Stomach (tissue), 9 donors: Measurements from ENCODE around the gene NOS2. TPM values are rescaled to one million over a fixed set of nuclear protein-coding genes. Genes with fewer than 3 reads are reported as not detected.
"Not testable (repeated sequence)": the region's sequence is repeated elsewhere in the genome, so short reads cannot be mapped to it uniquely, and the experiment has no call there.

Source experiments
- DNase-seq, 2 donors: peaks; one replicate each; pipeline versions ENCODE4 v3.0.0 to v3.0.0-alpha.2; 2013 to 2019
- H3K27ac ChIP-seq, 5 donors: fragments of 200-600 bp in 4 of 5; sonication (generic) in 4 of 5; one replicate each; pipeline ENCODE4 v1.5.1; 2013 to 2019; ENCODE audit warnings: mild to moderate bottlenecking in 1 of 5, moderate library complexity in 1 of 5
- H3K27me3 ChIP-seq, 3 donors: fragments of 200-600 bp; sonication (generic); one replicate each; pipeline ENCODE4 v1.5.1; 2017 to 2019; ENCODE audit warnings: mixed run types in 1 of 3
- H3K36me3 ChIP-seq, 4 donors: fragments of 200-600 bp; sonication (generic); 1 replicate in 3 of 4; 2 replicates in 1 of 4; pipeline ENCODE4 v1.5.1; 2016 to 2019
- H3K4me1 ChIP-seq, 4 donors: fragments of 200-600 bp; sonication (generic); one replicate each; pipeline ENCODE4 v1.5.1; 2016 to 2019
- H3K4me3 ChIP-seq, 4 donors: fragments of 200-600 bp; sonication (generic) in 3 of 4; one replicate each; pipeline ENCODE4 v1.5.1; 2016 to 2019; ENCODE audit warnings: mild to moderate bottlenecking in 1 of 4
- H3K9me3 ChIP-seq, 4 donors: fragments of 200-600 bp; sonication (generic); one replicate each; pipeline ENCODE4 v1.5.1; 2016 to 2019
- EP300 ChIP-seq: sonication (generic); formaldehyde crosslinking; IDR thresholded peaks from one replicate; pipeline ENCODE4 v1.6.1; 2017; ENCODE audit warnings: antibody characterized with exemption
- POLR2A ChIP-seq, 4 donors: fragments of 450-650 bp; IDR thresholded peaks; one replicate each; pipeline ENCODE4 v1.6.1; 2016; ENCODE audit warnings: antibody characterized with exemption in 4 of 4, control low read depth in 2 of 4, mild to moderate bottlenecking in 1 of 4, moderate library complexity in 1 of 4
- POLR2AphosphoS5 ChIP-seq, 3 donors: sonication (generic); formaldehyde crosslinking; IDR thresholded peaks; one replicate each; pipeline ENCODE4 v1.6.1; 2016; ENCODE audit warnings: antibody characterized with exemption in 3 of 3
- WGBS, 5 donors: extraction: QIAGEN DNeasy Blood & Tissue Kit in 3 of 5; methylation state at CpG; one replicate each; pipeline versions ENCODE4 v1.1.5 to v1.1.7; 2013 to 2018; 5-methylcytosine and 5-hydroxymethylcytosine counted together
- intact Hi-C: fragments of 100-400 bp; cut with DNase I; formaldehyde crosslinking; loops from one replicate; pipeline ENCODE4 v1.15.1; 2023; ENCODE audit warnings: low total_unique reads
- polyA plus RNA-seq, 3 donors: library from polyadenylated mRNA; stranded (reverse); fragments of 200-250 nt; gene quantifications; one replicate each; pipeline ENCODE4 v1.2.3, GENCODE V29; 2013
- total RNA-seq, 5 donors: library from RNA; depleted of rRNA; stranded (reverse); fragments of >200 nt; gene quantifications; one replicate each; pipeline versions ENCODE4 v1.1.0 to v1.2.3, GENCODE V29; 2014 to 2016
- TF ChIP-seq, protein P1 (sequence below), 7 experiments: fragments of 450-650 bp in 4 of 7; fragments of 200-600 bp in 3 of 7; sonication (generic) in 3 of 7; IDR thresholded peaks; one replicate each; pipeline ENCODE4 v1.5.1; 2016 to 2019; ENCODE audit warnings: antibody characterized with exemption in 7 of 7, control low read depth in 2 of 7, mild to moderate bottlenecking in 1 of 7
- donor health status: healthy with polysubstance abuse.
- donor health status: Bipolar disorder and iron deficiency.
- donor health status: healthy.

NOS2 gene
- total and polyA plus RNA-seq, 8 donors, result 0.18 to 0.87 (median 0.20) TPM; not detected in 5

DNA sequence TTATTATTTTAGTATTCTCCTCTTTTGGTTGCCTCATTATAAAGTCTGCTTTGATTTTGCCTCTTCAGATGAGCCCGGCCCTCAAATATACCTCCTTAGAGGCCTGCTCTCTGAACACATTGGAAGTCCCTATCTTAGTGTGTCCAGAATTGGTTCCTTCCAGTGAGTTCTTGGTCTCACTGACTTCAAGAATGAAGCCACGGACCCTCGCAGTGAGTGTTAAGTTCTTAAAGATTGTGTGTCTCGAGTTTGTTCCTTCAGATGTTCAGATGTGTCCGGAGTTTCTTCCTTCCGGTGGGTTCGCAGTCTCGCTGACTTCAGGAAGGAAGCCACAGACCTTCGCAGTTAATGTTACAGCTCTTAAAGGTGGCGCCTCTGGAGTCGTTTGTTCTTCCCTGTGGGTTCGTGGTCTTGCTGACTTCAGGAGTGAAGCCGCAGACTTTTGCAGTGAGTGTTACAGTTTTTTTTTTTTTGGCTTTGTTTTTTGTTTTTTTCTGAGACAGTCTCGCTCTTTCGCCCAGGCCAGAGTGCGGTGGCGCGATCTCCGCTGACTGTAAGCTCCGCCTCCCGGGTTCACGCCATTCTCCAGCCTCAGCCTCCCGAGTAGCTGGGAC lies 45.8 kb upstream of the NOS2 start:
- DNase-seq, result peak in 1 of 2 donors; percentile 20
- H3K9me3 ChIP-seq, result no peaks in the 10 kb centered on the region
- intact Hi-C loops, result no loop called here
- H3K27me3 ChIP-seq, result no peaks in the 10 kb centered on the region
- peaks cover 0 to 11% (median 0%) of the 10 kb centered on the region in 4 donors for H3K4me1 ChIP-seq
- H3K36me3 ChIP-seq, result no peaks in the 10 kb centered on the region
- no peak overlapping the region for H3K27ac ChIP-seq
- TF ChIP-seq, protein P1, sequence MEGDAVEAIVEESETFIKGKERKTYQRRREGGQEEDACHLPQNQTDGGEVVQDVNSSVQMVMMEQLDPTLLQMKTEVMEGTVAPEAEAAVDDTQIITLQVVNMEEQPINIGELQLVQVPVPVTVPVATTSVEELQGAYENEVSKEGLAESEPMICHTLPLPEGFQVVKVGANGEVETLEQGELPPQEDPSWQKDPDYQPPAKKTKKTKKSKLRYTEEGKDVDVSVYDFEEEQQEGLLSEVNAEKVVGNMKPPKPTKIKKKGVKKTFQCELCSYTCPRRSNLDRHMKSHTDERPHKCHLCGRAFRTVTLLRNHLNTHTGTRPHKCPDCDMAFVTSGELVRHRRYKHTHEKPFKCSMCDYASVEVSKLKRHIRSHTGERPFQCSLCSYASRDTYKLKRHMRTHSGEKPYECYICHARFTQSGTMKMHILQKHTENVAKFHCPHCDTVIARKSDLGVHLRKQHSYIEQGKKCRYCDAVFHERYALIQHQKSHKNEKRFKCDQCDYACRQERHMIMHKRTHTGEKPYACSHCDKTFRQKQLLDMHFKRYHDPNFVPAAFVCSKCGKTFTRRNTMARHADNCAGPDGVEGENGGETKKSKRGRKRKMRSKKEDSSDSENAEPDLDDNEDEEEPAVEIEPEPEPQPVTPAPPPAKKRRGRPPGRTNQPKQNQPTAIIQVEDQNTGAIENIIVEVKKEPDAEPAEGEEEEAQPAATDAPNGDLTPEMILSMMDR (IDR thresholded peaks at IDR 0.05), result no peak
- TF ChIP-seq POLR2A (IDR thresholded peaks at IDR 0.05), result no peak
- TF ChIP-seq EP300, result no peak
- no peak for TF ChIP-seq POLR2AphosphoS5 (IDR thresholded peaks at IDR 0.05)
- 63 to 81% (median 75%) methylated on average over 23 of the region's 23 CpGs for WGBS, 5 donors
- H3K4me3 ChIP-seq, result no peak overlapping the region

DNA sequence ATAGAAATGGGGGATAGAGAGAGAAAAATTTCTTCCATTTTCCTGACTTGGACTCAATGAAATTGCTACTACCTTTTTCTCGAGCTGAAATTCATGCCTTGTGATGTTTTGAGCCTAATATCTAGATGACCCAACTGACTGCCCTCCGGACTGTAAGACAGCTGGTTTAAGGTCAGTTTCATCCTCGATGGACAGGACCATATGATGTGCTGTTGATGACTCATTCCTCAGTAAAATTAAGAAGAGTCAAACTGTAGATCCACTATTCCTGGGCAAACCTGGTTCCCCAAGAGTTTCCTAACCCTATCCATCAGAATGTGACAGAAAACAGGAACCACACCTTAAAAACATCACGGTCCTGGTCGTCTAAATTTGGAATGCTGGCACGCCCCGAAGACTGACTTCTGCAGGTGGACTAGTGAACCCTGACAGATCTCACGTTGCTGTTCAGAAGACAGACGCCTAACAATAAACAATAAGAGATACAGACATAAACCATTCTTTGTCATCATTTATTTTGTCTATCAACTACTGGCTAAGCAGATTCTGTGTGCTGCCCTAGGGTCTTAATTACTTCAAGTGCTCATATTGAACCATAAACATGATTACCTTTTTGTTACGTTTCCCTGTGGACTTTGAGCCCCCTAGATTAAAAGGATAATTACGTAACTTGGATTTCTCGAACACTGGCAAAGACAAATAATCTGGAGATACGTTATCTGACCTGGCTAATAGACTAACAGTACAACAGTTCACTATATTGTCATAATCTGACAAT lies 45.1 kb upstream of the NOS2 start:
- H3K9me3 ChIP-seq, result no peaks in the 10 kb centered on the region
- intact Hi-C loops, result no loop called here
- 29 to 44% (median 35%) methylated on average over 13 of the region's 13 CpGs for WGBS, 5 donors
- peaks cover 0 to 11% (median 0%) of the 10 kb centered on the region in 4 donors for H3K4me1 ChIP-seq
- TF ChIP-seq POLR2AphosphoS5 (IDR thresholded peaks at IDR 0.05), result no peak
- TF ChIP-seq EP300, result no peak
- TF ChIP-seq, protein P1 (IDR thresholded peaks at IDR 0.05), result no peak
- TF ChIP-seq POLR2A (IDR thresholded peaks at IDR 0.05), result no peak
- no peak overlapping the region for H3K4me3 ChIP-seq
- peak in 1 of 2 donors; percentile 23 for DNase-seq
- H3K27ac ChIP-seq, result no peak overlapping the region
- no peaks in the 10 kb centered on the region for H3K36me3 ChIP-seq
- H3K27me3 ChIP-seq, result no peaks in the 10 kb centered on the region

DNA sequence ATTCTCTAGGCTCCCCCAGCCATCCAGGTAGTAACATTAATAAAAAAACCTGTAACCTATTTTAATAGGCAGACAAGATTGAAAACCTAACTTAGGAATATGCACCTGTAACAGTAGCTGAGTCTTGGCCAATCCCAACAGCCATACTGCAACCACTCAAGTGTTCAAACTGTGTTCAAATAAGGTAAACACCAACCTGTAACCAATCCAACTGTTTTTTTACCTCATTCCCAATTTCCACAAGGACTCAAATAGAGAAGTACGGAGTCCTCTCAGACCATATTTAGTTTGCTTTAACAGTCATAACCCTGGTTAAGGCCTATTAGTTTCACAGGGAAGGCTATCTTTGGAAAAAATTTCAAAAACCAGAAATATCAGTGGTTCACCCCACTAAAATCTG lies 40.4 kb upstream of the NOS2 start:
- Histone ChIP-seq H3K9me3 (no peaks in the 10 kb centered on the region), H3K36me3 (no peaks in the 10 kb centered on the region), H3K27ac (no peak overlapping the region), H3K4me3 (no peak overlapping the region), H3K4me1 (peaks cover 0 to 1% (median 0%) of the 10 kb centered on the region in 4 donors), H3K27me3 (no peaks in the 10 kb centered on the region)
- intact Hi-C loops, result no loop called here
- DNase-seq, result no peak
- 36 to 78% (median 62%) methylated on average over 1 of the region's 1 CpG for WGBS, 5 donors
- TF ChIP-seq POLR2AphosphoS5 (IDR thresholded peaks at IDR 0.05) (no peak), POLR2A (IDR thresholded peaks at IDR 0.05) (no peak), EP300 (no peak)
- TF ChIP-seq, protein P1 (IDR thresholded peaks at IDR 0.05), result no peak

DNA sequence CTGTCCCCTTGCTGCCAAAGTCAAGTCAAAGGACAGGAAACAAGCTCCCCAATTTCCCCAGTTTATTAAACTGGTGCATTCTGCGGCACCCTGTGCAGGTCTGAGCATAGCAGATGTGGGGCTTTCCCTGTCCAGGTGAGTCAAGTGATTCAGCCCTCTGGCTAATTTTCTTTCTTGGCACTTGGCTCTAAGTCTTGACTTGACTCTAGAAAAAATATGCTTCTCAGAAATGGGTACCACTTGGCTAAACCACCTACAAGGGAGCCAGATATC lies 40.0 kb upstream of the NOS2 start:
- DNase-seq, H3K4me3 ChIP-seq, H3K27me3 ChIP-seq, H3K36me3 ChIP-seq, H3K4me1 ChIP-seq, H3K27ac ChIP-seq, H3K9me3 ChIP-seq, intact Hi-C loops: not testable (repeated sequence)
- no CpG with 5 or more reads among the region's 1 CpG for WGBS, 5 donors

DNA sequence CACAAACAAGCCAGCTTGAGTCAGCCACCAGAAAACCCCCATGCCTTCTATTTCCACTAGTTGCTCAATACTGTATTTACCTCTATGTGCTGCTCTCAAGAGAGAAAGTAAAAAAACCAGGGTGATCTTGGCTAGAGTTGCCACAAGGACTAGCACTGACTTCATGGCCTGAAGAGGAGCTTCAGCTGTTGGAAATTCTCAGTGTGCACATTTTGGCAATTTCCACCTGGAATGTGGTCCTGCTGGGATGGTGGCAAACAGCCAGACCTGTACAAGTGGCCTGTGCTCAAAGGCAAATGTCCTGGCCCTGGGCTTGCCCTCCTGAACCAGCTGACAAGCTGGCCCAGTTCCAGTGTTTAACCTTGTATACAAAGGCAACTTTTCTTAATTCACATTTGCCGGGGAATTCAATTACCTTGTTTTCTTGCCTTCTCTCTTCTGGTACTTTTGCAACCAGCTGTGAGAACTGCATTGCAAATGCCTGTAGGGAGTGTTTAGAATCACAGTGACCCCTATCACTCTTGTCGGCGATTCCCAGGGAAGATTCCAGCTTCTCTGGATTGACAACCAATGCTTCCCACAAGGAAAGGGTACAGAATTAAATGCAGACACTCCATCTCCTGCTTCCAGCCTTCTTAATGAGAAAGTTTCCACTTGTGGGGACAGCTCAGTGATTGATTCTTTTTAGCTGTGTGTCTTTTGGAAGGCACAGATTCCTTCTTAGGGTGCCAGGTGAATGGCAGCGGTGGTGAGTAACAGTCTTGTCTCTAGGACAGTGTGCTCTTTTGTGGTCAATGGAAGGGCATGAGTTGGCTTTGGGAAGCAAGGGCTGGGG lies 39.5 kb upstream of the NOS2 start:
- H3K27me3 ChIP-seq, intact Hi-C loops, H3K9me3 ChIP-seq, H3K27ac ChIP-seq, H3K4me1 ChIP-seq, DNase-seq, H3K36me3 ChIP-seq, H3K4me3 ChIP-seq: not testable (repeated sequence)
- WGBS, 5 donors, result 6 to 22% (median 18%) methylated on average over 1 of the region's 4 CpGs

DNA sequence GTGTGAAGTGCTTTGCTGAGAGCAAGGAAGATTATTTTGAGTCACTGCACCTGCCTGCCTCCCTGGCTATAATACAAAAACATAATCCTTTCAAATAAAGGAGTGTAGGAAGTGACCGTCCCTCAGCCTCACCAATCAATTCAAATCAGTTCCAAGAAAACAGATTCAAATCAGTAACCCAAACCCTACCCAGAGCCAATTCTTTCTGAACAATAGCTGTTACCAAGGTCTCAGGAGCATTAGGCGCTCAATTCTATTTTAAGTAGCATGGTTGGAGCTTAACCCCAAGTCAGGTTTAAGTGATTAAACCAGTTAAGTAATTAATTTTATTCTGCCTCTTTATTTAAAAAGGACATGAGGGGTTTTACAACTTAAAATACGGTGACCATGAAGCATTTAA lies 38.3 kb upstream of the NOS2 start:
- DNase-seq, intact Hi-C loops, H3K27ac ChIP-seq, H3K9me3 ChIP-seq, H3K4me1 ChIP-seq, H3K36me3 ChIP-seq, H3K4me3 ChIP-seq, H3K27me3 ChIP-seq: not testable (repeated sequence)
- 35 to 69% (median 41%) methylated on average over 2 of the region's 3 CpGs for WGBS, 5 donors

DNA sequence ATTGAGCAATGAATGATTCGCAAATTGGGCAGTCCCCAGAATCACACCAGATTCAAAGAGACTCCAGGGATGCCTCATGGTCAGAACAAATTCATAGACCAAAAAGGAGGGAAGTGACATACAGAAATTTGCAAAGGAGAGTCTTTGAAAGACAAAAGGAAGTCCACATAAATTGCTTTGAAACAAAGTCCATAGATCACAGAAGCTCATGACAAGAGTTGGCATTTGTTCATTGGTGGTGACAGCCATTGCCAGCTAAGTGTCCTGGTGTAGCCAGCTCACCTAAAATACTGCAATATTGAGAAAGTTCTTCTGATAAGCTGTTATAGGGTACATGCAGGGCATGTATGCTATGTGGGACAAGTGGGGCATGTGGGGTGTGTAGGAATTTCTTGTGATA lies 37.4 kb upstream of the NOS2 start:
- H3K27ac ChIP-seq, intact Hi-C loops, H3K27me3 ChIP-seq, H3K36me3 ChIP-seq, DNase-seq, H3K4me3 ChIP-seq, H3K4me1 ChIP-seq, H3K9me3 ChIP-seq: not testable (repeated sequence)
- 95 to 97% (median 96%) methylated on average over 1 of the region's 1 CpG for WGBS, 5 donors
